ENCODE results near the gene DPP9. TPM values are rescaled to one million over a fixed set of nuclear protein-coding genes. Genes with fewer than 3 reads are reported as not detected.
A peak's percentile ranks its signal among the peaks of the same experiment; 100 is the strongest.

The DPP9 gene
- total RNA-seq, 2 donors from 2014 or later = 36.2 to 50.4 TPM

DNA sequence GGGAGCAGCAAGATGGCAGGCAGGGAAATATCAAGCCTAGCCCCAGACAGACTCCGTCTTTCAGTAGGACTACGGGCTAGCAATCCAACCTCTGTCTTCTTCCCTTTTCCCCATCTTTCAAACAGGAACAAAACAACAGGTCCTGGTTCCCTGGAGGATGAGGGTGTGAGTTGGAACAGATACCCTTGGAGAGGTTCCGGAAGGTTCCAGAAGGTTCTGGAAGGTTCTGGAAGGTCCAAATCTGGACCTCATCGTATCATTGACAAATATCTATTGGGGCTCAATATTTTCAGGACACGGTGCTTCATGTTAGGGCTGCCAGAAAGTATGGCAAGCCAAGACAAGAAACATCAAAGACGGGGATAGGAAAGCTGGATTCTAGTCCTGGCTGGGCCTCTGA, 39.4 kb upstream of the DPP9 start:
- no peaks in the 10 kb centered on the region for H3K36me3 ChIP-seq
- no peak overlapping the region for H3K4me3 ChIP-seq
- no peaks in the 10 kb centered on the region for H3K9me3 ChIP-seq
- DNase-seq (ENCODE audit: low spot score) = no peak
- H3K4me1 ChIP-seq = peaks cover 0 to 11% of the 10 kb centered on the region in 2 donors
- TF ChIP-seq, protein P1, sequence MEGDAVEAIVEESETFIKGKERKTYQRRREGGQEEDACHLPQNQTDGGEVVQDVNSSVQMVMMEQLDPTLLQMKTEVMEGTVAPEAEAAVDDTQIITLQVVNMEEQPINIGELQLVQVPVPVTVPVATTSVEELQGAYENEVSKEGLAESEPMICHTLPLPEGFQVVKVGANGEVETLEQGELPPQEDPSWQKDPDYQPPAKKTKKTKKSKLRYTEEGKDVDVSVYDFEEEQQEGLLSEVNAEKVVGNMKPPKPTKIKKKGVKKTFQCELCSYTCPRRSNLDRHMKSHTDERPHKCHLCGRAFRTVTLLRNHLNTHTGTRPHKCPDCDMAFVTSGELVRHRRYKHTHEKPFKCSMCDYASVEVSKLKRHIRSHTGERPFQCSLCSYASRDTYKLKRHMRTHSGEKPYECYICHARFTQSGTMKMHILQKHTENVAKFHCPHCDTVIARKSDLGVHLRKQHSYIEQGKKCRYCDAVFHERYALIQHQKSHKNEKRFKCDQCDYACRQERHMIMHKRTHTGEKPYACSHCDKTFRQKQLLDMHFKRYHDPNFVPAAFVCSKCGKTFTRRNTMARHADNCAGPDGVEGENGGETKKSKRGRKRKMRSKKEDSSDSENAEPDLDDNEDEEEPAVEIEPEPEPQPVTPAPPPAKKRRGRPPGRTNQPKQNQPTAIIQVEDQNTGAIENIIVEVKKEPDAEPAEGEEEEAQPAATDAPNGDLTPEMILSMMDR (IDR thresholded peaks at IDR 0.05) = no peak
- no peaks in the 10 kb centered on the region for H3K27me3 ChIP-seq
- no peak overlapping the region for H3K27ac ChIP-seq

DNA sequence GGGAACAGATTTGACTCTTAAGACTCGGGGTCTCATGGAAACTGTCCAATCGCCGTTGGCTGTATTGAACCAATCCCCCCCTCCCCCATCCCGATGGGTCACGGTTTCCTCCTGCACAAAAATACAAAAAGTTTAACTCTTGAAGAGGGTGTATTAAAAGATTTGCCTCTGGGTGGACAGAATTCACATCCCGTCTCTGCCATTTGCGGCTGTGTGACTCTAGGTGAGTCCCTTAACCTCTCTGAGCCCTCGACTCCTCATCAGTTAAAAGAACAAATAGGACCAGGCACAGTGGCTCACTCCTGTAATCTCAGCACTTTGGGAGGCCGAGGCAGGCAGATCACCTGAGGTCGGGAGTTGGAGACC, 36.6 kb upstream of the DPP9 start:
- H3K4me3 ChIP-seq = peak overlapping the region; percentile 3 to 40
- H3K27me3 ChIP-seq = no peaks in the 10 kb centered on the region
- no peak overlapping the region for H3K27ac ChIP-seq
- no peak for DNase-seq (ENCODE audit: low spot score)
- TF ChIP-seq, protein P1 (IDR thresholded peaks at IDR 0.05) = no peak
- no peaks in the 10 kb centered on the region for H3K9me3 ChIP-seq
- peaks cover 0 to 11% of the 10 kb centered on the region in 2 donors for H3K4me1 ChIP-seq
- no peaks in the 10 kb centered on the region for H3K36me3 ChIP-seq

DNA sequence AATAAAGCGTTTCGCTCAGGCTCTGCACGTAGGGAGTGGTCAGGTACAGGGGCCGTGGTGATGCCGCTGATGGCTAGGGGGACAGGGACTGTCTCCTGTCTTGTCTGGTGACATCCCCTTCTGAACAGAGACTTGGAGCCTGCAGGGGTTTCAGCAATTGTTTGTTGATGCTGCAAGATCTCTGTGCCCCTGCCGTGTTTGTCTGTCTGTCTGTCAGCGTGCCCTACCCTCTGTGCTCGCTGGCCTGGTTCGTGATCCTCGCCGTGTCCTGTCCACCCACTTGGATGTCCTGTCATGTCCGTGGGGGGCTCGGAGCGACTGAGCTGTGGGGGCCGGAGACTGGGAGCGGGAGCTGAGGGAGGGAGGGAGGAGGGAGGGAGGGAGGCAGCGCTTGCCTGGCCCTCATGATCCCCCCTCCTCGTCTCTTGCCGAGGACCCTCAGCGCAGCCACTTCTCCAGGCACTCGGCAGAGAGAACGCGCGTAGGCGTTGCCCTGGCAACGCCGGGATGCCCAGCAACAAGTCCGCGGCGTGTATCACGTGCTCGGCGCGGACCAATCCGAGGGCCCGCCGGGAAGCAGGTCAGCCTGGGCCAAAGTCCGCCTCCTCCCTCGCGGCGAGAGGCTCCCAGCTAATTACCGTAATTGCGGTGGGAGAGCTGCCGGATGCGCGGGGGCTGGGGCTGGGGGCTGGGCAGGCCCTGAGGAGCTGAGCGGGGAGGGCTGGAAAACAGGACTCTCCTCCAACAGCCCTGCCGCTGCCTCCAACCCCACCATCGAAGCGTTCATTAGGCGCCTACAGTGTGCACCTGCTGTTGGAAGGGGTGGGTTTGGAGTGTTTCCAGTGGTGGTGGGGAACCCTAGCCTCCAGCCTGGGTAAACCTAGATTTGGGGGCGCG, 36.0 kb upstream of the DPP9 start:
- TF ChIP-seq, protein P1 (IDR thresholded peaks at IDR 0.05) = no peak
- peak; percentile 89 for DNase-seq (ENCODE audit: low spot score)
- H3K27ac ChIP-seq = no peak overlapping the region
- H3K27me3 ChIP-seq = no peaks in the 10 kb centered on the region
- H3K36me3 ChIP-seq = no peaks in the 10 kb centered on the region
- H3K9me3 ChIP-seq = no peaks in the 10 kb centered on the region
- H3K4me3 ChIP-seq = peak overlapping the region; percentile 3 to 40
- peaks cover 0 to 11% of the 10 kb centered on the region in 2 donors for H3K4me1 ChIP-seq

DNA sequence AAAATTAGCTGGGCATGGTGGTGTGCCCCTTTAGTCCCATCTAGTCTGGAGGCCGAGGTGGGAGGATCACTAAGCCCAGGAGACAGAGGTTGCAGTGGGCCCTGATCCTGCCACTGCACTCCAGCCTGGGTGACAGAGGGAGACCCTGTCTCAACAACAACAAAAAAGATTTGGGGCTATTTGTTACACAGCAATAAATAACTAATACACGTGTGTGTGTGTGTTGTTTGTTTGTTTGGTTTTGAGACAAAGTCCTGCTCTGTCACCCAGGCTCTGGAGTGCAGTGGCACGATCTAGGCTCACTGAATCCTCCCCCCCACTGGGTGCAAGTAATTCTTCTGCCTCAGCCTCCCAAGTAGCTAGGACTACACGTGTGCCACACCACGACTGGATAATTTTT, 35.0 kb upstream of the DPP9 start:
- Histone ChIP-seq H3K36me3 (no peaks in the 10 kb centered on the region), H3K27ac (no peak overlapping the region), H3K4me3 (no peak overlapping the region), H3K9me3 (no peaks in the 10 kb centered on the region), H3K27me3 (no peaks in the 10 kb centered on the region), H3K4me1 (peaks cover 0 to 11% of the 10 kb centered on the region in 2 donors)
- no peak for DNase-seq (ENCODE audit: low spot score)
- TF ChIP-seq, protein P1 (IDR thresholded peaks at IDR 0.05) = no peak

DNA sequence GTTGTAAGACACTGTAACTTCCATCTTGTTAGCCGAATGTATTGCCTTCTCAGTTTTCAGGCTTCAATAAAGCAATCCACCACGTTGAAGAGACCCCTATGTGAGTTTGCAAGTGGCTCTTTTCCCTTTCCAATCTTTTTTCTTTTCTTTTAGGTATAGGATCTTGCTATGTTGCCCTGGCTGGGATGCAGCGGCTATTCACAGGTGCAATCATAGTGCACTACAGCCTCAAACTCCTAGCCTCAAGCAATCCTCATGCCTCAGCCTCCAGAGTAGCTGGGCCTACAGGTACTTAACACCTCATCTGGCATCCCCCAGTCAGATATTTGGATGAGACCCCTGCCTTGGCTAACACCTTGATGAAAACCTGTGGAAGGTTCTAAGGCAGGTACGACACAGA, 34.4 kb upstream of the DPP9 start:
- H3K9me3 ChIP-seq = no peaks in the 10 kb centered on the region
- H3K27ac ChIP-seq = no peak overlapping the region
- H3K4me3 ChIP-seq = no peak overlapping the region
- no peaks in the 10 kb centered on the region for H3K27me3 ChIP-seq
- peaks cover 0 to 11% of the 10 kb centered on the region in 2 donors for H3K4me1 ChIP-seq
- TF ChIP-seq, protein P1 (IDR thresholded peaks at IDR 0.05) = no peak
- H3K36me3 ChIP-seq = no peaks in the 10 kb centered on the region
- no peak for DNase-seq (ENCODE audit: low spot score)

Data from right atrium auricular region (tissue), 2 donors.